SKM-1 (cell line): Measurements from ENCODE around the gene URB2.

Source experiments
- DNase-seq: peaks from one replicate; lab custom pipeline; 2025; ENCODE audit not compliant: unreplicated experiment; lab: John Stamatoyannopoulos, UW

URB2 gene

DNA sequence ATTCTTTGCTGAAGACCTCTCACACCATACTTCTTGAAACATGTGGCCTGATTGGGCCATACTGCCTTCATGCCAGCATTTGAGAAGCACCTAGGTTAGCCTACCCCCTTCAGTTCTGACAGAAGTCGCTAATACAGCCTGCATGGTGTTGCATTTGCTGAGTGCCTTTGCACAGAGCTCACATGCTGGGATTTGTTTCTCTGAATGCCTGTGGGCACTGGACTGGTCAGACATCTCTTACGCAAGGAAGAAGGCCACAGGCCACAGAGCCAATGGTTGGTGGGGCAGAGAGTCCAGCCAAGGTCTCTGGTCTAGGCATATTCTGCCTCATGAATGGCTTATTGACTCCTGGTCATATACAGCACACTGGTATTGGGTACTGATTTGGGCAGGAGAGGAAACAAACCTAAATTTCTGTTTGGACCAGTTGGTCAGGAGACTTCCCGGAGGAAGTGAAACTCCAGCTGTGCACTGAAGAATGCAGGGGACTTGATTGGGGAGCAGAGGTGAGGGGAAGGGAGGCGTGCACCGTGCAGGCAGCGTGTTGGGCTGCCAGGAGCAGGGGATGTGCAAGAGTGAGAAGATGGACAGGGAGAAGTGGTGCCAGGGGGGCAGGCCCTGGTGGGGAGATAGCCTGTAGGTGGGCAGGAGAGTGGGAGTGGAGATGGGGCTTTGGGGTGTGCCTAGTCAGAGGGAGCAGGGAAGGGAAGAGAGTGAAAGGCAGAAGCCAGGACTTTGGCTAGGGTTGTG, 18.1 kb downstream of the URB2 start:
- no peak for DNase-seq

DNA sequence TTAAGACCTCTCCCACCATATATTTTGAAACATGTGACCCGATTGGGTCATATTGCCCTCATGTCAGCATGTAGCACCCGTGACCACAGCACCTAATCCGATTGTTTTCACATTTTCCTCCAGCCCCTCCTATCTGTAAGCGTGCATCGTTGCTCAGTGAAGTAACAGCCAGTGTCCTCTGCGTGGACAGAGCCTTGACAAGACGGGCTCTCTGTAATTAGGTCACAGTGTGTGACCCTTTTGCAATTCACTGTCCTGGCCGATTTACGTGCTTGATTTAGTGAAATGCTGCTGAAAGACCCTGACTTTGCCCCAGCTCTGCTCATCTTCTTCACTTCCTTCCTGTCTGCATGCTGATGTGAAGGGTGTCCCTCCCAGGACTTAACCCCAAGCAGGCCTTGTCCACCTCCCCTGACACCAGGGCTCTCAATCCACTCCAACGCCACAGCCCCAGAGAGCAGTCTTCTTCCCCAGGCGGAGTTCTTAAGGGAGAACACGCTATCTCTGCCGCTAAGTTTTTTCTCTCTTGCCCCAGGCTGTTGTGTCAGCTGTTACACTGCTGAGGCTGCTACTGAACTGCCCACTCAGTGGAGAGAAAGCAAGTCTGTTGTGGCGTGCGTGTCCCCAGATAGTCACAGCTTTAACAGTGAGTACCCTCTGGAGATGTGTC, 19.4 kb downstream of the URB2 start:
- no peak for DNase-seq

DNA sequence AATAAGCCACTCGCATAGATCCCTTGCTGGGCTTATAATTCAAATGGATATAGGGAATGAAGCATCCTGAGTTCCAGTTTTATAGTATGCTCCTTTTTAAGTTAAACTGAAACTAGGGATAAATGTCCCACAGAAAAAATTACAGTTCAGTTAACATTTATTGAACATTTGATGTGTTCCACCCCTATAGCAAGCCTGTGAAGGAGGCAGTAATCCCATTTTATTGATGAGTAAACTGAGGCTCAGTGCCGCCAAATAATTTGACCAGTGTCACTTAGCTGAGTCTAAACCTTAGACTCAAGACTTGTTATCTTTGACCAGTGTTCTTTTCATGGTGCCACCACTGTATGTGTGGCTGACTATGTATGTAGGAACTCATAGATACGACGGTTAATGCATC, 22.4 kb downstream of the URB2 start:
- no peak for DNase-seq

DNA sequence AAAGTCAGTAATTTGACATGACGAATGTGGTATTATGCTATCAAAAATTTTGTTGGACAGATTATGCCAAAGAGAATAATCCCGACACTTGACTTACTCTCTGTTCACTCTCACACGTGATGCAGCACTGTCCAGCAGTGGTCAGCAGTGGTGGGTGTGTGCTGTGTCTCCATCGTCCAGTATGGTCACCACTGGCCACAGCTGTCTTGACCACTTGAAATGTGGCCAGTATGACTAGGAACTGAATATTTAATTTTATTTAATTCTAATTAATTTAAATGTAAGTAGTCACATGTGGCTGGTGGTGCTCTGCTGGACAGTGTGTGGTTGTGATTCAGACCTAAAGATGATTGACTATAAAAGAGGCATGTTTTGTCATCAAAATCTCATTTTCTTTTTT, 24.0 kb downstream of the URB2 start:
- no peak for DNase-seq

DNA sequence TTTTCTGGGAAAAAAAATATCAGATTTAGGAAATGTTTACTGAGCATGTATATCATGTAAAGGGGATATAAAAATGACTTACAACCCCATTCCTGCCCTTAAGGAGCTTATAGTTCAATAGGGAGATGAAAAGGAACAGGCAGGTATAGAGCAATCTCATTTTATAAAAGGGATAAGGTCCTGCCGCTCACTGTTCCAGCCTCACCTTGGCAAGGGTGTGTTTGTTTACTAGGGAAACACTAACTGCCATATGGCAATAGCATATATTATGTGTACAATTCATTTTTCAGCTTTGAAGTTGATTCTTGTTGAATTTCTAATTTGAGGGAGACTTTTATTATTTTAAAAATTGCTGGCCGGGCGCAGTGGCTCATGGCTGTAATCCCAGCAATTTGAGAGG, 25.5 kb downstream of the URB2 start:
- no peak for DNase-seq

DNA sequence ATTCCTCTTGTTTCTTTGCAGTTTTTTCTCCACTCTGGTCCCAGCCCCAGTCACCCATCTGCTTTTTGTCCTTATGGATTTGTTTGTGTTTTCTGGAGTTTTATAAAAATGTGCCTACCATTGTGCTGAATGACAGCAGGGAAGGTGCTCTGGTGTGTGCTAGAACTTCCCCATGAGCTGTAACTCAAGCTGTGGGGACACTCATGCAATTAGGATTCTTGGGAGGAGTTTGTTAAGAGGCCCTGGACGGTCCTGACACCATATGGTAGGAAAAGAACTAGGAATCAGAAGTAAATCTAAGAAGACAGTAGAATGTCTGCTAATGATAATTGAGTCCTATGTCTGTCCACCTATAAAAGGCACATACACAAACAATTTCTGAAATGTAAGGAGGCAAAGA, 27.4 kb downstream of the URB2 start:
- DNase-seq, result no peak

DNA sequence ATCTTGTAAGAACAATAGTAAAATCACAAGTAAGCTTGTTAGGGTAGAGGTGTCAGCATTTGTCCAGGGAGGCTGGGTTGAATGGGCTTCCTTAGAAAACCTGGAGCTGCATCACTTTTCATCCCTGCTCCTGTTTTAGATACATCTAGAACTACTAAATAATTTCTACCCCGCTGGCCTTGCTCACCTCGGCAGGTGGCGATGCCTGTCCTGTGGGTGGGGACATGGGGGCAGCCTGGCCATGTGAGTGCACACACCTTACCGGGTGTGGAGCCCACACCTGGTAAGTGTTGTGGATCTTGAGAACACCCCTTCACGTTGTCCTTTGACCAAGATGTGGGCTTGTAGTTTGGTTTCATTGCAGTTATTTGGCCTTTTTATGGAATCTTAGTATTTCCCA, 29.7 kb downstream of the URB2 start:
- no peak for DNase-seq

DNA sequence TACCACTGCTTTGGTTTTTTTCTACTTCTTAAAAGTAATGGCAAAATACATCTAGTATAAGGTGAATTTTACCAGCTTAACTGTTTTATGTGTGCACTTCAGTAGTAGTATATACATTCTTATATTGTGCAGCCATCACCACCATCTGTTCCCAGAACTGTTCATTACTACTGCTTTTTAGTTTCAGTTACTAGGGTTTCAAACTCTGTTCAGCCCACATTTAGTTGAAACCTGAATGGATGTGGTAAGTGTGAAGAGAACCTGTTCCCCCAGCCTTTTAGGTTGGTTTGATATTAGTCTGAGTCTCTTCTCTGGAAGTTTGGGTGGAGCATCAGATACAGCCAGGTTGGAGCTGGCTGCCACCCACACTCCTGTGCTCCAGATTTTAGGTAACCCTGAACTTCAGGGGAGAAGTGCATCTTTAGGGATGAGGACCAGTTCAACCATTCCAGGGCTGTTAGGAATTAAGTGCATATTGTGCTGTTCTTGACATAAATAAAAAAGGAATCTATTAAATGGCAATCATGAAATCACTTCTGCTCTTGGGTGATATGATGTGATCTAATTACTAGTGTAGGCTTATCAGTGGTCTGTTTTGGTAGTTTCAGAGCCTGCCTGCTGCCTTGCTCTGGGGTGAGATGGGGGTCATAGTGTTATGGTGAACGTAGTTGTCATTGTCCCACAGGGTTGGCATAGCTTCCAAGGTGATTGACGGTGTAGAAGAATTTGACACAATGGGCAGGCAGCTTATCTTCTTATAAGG, 32.1 kb downstream of the URB2 start:
- no peak for DNase-seq

DNA sequence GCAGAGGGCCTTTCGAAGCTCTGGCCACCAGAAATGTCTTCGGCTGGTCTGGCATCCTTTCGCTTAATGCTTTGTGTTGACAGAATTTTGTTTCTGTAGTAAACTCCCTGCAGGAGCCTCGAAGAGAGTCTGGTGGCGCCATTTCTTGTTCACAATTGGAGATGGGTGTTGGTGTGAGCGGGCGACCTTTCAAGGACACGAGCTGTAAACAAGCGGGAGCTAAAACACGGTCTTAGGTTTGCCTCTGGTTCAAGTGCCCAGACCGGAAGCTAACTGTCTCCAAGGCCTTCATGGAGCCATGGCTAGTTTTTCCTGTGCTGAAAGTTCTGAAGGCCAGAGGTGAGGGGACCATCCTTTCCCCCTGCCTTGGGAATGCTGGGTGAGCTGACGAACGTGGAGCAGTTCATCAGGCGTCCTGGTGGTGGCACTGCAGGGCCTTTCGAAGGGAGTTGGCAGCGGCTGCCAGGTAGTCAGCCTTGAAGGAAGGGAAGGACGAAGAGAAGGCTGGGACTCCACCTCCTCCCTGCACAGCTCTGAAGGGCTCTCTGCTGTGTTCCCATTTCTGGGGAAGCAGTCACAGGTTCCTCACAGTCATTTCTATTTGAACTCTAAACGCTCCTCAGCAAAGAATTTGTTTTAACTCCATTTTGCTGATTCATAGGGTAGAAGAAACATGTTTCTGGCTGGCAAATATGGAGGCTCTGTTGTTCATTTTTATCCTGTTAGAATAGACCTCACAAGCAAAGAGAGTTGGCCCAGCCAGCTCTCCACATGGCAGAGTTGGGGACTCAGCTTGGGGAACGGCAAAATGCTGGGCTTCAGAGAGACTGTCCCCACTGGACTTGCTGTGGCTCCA, 35.2 kb downstream of the URB2 start:
- peak; percentile 75 for DNase-seq

DNA sequence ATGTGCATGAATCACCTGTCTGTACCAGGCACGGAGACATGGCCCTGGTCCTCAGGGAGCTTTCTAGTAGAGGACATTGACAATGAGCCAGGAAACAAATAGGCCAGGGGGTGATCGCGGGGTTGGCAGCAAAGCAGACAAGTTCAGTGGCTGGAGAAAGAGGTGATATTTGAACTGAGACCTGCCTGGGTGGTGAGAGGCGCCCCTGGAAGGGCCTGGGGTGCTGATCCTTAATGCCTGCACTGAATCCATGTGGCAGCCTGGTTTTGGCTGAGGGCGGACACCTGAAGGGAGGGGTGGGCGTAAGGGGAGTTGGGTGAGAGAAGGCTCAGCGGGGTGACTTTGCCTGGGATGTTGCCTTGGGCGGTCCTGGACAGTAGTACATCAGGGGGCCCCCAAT, 35.9 kb downstream of the URB2 start:
- no peak for DNase-seq

DNA sequence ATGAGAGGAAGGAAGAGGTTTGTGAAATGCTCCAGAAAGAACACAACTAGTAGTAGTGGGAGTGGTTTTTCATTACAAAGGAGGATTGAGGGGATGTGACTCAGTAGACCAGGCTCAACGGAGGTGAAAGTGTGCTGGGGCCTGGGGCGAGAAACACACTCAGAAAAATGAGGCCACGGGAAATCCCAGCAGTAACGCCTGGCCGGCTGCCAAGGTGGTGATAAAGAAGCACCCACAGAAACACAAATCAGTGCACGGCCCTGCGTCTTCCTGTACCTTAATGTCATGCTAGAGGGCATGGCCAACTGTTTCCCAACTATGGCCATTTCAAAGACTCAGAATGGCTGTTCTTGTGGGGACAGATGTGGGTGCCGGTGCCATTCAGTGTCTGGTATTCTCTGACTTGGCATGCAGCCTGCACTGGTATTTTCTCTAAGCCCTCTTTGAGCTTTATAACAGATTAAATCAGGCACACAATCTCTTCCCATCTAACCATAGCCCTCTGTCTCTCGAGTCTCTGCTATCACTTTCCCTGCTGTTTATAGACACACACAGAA, 38.2 kb downstream of the URB2 start:
- no peak for DNase-seq

DNA sequence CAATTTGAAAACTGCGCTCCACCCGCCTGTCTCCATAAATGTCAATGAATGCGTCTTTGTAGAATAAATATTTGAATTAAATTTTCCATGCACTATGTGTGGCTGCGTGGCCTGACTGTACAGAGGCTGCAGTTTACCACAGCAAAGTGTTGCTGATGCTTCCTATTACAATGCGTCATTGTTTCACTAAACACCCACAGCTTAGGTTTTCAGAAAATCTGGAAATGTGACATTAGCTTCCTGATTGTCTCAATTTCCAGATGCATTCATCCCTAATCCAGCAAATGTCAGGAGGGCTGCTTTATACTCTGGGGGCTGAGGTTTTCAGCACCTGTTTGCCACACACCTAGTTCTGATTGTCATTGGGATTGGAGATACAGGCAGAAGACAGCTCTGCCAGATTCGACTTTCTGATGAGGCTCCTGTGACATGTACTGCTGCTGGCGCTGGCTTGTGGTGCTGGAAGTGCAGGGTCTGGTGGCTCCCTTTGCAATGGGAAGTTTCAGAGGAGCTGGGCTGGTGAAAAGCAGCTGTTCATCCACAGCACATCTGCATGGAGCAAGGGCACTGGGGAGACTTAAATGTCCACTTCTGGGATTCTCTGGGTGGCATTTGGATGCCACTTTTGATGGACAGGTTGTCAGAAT, 40.0 kb downstream of the URB2 start:
- no peak for DNase-seq

DNA sequence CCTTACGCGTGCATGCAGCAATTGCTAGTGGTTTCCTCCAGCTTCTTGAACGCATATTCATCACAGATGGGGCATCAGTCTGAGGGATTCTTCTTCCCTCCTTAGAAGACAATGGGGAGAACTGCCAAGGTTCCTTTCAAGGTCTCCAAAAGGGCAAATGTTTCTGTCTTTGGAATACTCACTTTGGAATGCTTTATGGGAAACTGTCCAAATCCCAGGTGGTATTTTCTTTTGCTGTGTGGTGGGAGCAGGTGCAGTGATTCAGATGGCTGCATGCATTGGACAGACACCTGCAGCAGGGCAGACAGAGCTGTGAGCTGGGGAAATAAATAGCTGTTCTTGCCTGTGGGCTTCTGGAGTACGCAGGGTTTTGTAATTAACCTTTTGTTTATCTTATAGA, 40.5 kb downstream of the URB2 start:
- no peak for DNase-seq

DNA sequence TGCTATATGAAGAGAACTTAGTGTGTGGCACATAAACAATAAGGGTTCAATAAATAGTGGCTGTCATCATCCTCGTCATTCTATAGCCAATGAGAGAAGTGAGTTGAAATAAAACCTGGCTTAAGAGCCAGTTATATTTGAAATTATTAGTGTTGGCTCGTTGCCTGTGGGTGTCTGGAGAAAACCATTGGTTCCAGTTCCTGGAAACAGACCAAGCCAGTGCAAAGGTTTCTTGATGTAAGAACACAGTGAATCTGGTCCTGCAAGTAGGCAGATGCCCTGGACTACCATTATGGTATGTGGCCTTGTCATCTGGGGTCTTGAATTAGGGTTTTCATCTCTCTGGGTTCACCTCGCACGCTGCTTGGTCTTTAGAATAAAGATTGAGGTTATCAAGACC, 43.3 kb downstream of the URB2 start:
- no peak for DNase-seq

DNA sequence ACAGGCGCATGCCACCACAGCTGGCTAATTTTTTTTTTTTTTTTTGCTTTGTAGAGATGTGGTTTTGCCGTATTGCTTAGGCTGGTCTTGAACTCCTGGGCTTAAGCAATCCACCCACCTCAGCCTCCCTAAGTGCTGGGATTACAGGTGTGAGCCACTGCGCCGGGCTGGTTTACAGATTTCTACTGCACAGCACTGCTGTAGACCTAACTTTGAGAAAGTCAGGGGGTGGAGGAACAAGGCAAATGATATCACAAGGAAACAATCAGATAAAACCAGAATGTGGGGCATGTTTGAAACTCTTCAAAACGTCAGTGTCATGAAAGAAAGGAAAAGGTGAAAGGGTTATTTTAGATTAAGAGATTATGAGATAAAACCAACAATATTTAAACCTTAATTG, 45.3 kb downstream of the URB2 start:
- no peak for DNase-seq

DNA sequence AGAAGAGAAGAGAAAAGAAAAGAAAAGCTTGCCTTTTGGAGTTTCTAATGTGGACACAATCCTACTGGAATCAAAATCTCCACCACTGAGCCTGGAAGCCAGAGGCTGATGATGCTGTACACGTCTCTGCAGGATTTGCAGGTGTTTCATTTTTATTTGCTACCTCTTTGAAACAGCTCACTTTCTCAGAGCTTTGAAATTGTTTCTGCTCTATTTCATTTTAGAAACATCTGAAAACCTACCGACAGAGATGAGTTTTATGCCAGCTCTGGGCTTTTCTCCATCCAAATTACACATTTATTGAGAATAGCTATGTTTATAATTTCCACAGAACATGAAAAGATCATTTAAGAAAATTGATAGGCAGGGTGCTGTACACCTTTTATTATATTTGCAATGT, 46.2 kb downstream of the URB2 start:
- DNase-seq, result no peak

DNA sequence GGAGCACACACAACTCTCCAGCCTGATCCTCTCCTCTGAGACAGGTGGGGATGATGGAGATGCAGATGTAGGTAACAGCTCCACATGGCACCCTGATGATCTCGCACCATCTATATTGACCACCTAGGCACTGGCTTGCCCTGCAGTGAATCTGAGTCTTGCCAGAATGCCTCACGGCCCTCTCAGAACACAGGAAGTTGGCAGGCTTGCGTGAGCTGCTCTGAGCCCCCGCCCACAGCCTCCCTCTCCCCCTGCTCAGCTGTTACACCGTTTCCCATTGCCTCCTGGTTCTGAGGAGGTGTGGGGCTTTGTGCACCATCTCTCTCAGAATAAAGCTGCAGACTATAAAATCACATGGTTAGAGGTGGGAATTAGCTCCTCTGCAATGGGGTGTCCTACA, 48.0 kb downstream of the URB2 start:
- DNase-seq, result no peak

DNA sequence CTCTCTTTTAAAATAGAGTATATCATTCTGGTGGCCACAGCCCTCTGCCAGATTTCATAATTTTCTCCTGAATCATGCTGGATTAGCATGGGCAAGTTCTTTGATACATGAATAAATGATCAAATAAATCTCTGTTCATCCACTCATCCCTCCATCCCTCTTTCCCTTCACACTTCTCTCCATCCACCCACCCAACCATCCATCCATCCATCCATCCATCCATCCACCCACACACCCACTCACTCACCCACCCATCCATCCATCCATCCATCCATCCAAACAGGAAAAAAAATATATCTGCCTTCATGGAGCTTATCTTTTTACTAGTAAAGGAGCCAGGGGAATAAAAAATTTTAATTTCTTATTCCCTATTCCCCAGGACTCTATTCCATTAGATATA, 49.3 kb downstream of the URB2 start:
- no peak for DNase-seq

DNA sequence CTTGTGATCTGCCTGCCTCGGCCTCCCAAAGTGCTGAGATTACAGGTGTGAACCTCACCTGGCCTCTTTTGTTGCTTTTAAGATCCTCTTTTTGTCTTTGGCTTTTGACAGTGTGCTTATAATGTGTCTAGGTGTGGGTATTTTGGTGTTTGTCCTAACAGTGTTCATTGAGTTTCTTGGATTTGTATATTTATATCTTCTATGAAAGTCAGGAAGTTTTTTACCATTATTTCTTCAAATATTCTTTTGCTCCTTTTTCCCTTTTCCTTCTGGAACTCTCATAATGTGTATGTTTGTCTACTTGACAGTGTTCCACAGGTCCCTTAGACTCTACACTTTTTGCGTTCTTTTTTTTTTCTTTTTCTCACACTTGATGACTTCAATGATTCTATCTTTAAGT, 59.1 kb downstream of the URB2 start:
- DNase-seq, result no peak

DNA sequence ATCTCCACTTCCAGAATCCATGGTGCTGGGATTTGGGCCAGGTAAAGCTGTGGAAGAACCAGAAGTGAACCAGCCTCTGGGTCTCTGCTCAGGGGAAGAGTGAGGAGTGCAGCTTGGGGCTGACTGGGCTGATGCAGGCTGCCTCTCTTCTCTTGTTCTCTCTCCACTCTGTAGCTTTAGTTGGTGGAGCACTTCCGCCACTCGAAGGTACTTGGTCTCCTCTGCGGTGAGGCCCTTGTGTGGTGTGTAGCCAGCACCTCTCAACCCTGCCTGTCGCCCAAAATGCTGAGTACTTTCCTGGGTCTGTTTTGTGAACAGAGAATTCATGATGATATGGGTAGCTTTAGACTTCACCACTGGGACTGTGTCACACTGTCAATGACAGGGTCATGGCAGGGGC, 63.2 kb downstream of the URB2 start:
- DNase-seq, result no peak

DNA sequence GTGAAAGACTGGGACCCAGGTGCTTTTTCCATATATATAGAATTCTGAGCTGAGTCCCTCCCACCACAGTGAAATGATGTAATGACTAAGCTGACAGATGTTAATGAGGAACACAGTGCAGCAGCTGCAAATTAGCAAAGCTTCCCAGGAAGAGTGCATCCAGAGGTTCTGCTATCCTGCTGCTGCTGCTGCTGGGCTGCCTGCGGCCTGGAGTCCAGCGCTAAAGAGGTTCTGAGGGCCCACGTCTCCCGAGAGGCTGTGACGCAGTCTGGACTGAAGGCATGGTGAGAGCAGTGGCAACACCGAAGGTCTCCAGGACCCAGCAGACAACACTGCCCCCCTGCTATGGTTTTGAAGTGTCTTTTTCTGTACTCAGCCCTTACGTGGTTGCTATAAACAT, 63.9 kb downstream of the URB2 start:
- no peak for DNase-seq
